Astrocyte (in vitro differentiated cells and primary cell): ENCODE results near the gene MFAP3.

Source experiments
- EZH2 ChIP-seq: IDR thresholded peaks from 2 replicates; pipeline ENCODE4 v1.6.1; 2012; ENCODE audit warnings: mild to moderate bottlenecking, low read length, inconsistent platforms; ENCODE audit not compliant: insufficient read depth
- TF ChIP-seq, protein P1 (sequence below): IDR thresholded peaks from 2 replicates; pipeline ENCODE4 v1.5.1; 2011; ENCODE audit warnings: low read depth, mild to moderate bottlenecking, inconsistent platforms, low read length, moderate library complexity; ENCODE audit not compliant: insufficient read depth

DNA sequence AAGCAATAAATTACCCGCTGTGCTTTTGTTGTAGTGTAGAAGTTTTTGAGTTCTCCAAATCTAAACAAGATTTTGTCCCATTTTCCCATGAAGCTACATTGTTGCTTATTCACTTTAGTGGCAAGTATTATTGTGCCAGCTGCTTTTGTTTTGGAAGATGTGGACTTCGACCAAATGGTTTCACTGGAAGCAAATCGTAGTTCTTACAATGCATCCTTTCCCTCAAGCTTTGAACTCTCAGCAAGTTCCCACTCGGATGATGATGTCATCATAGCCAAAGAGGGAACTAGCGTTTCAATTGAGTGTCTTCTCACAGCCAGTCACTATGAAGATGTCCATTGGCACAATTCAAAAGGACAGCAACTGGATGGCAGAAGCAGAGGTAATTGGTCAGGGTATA lies 10.9 kb downstream of the MFAP3 start:
- TF ChIP-seq, protein P1, sequence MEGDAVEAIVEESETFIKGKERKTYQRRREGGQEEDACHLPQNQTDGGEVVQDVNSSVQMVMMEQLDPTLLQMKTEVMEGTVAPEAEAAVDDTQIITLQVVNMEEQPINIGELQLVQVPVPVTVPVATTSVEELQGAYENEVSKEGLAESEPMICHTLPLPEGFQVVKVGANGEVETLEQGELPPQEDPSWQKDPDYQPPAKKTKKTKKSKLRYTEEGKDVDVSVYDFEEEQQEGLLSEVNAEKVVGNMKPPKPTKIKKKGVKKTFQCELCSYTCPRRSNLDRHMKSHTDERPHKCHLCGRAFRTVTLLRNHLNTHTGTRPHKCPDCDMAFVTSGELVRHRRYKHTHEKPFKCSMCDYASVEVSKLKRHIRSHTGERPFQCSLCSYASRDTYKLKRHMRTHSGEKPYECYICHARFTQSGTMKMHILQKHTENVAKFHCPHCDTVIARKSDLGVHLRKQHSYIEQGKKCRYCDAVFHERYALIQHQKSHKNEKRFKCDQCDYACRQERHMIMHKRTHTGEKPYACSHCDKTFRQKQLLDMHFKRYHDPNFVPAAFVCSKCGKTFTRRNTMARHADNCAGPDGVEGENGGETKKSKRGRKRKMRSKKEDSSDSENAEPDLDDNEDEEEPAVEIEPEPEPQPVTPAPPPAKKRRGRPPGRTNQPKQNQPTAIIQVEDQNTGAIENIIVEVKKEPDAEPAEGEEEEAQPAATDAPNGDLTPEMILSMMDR = no peak
- no peak for TF ChIP-seq EZH2
